NAMALWA (cell line): ENCODE measurements around the gene FXYD2.
"Not testable (repeated sequence)": the region's sequence is repeated elsewhere in the genome, so short reads cannot be mapped to it uniquely, and the experiment has no call there.

ENCODE experiments used
- DNase-seq: peaks from one replicate; pipeline ENCODE4 v3.0.0-alpha.2; 2015; ENCODE audit warnings: low spot score

FXYD2 gene

GRCh38 chr11:117824571-117825537, at the start of gene FXYD2:
Gene FXYD2 (minus strand): TSS chr11:117824744. CDS start chr11:117824678, 66 bp downstream.
- no peak for DNase-seq

DNA sequence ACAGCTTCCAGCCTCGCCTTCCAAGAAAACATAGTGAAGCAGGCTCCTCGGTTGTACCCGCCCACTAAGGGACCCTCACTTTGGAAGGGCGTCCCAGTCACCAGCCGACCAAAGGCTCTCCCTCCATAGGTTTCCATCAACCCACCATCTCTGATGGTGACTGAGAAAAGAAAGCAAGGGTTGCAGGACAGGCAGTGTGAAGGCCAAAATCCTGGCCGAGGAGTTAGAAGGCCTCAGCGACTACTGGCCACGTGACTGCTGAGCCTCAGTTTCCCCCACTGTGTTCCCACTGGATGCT, 49.2 kb upstream of the FXYD2 start:
- no peak for DNase-seq

GRCh38 chr11:117872975-117873827, 48.7 kb upstream of the FXYD2 start:
- DNase-seq, result no peak

DNA sequence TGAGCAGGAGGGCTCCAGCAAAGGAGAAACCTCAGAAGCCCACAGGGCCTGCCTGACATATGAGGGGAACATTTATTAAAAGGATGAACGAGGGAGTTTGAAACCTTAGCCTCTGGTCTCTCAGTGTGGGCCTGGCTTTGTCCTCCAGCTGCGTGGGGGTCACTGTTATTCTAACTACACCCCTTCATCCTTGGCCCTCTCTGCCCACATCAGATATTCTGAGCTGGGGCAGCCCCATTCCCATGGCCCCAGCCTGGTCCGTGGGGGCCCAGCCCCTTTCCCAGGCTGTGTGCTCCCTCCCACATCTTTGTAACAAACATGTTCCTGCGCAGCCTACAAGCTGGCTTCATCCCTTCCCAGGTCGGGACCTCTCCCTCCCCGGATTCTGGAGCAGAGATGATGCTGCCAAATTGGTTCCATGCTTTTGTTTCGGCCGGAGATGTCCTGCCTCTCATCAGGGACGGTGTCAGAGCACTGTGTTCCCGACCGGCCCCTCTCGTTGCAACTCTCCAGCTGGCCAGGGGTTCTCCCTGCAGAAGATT, 47.9 kb upstream of the FXYD2 start:
- no peak for DNase-seq

DNA sequence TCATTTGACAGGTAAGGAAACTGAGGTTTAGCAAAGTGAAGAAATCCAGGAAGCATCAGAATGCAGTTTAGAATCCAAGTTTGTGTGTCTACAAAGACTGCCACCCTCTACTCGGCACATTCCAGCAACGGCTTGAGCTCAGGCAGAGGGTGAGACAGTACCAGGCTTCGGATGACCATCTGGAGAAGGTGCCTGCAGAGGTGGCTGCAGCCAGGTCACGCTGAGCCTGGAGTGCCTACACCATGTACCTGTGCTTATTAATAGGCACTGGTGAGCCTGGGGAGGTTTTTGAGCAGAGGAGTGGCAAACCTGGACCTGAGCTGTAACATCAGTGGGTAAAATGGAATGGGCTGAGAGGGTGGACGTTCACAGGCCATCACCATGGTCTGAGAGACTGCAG, 47.2 kb upstream of the FXYD2 start:
- DNase-seq, result no peak

- DNase-seq, result no peak
These were observed 46.6 kb upstream of the FXYD2 start for GRCh38 chr11:117871160-117871559.

GRCh38 chr11:117870103-117870952, 45.8 kb upstream of the FXYD2 start:
- DNase-seq, result no peak

- no peak for DNase-seq
These were observed 45.1 kb upstream of the FXYD2 start for GRCh38 chr11:117869604-117870003.

- no peak for DNase-seq
These were observed 44.4 kb upstream of the FXYD2 start for GRCh38 chr11:117868815-117869561.

- DNase-seq, result no peak
These were observed 43.5 kb upstream of the FXYD2 start for GRCh38 chr11:117868088-117868487.

GRCh38 chr11:117866526-117866925, 42.0 kb upstream of the FXYD2 start:
- DNase-seq, result no peak

- not testable (repeated sequence) for DNase-seq
These were observed 41.0 kb upstream of the FXYD2 start for GRCh38 chr11:117865546-117865945.

DNA sequence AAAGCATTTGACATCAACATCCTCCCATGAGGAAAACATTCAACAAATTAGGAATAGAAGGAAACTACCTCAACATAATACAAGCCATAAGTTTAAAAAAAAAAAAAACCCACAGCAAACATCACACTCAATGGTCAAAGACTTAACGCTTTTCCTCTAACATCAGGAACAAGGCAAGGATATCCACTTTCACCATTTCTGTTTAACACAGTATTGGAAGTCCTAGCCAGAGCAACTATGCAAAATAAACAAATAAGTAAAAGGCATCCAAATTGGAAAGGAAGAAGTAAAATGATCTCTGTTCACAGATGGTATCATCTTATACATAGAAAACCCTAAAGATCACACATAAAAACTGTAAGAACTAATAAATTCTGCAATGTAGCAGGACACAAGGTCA, 38.8 kb upstream of the FXYD2 start:
- DNase-seq, result no peak

DNA sequence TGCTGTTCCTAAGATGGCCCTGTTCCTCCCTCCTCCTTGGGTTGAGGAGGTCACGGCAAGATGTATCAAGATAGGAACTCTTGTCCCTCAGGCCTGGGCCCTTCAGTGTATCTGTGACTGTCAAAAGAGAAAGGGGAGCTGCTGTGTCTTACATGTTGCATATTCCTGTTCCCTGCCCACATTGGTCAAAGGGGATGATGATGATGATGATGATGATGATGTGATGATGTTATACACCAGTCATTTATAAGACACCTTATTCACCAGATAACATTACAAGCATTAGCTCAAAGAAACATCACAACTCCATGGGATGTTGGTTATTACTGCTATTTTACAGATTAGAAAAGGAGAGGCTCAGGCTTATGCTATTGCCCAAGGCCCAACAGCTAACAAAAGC, 38.2 kb upstream of the FXYD2 start:
- no peak for DNase-seq

- DNase-seq, result no peak
These were observed 37.6 kb upstream of the FXYD2 start for GRCh38 chr11:117862019-117862725.

DNA sequence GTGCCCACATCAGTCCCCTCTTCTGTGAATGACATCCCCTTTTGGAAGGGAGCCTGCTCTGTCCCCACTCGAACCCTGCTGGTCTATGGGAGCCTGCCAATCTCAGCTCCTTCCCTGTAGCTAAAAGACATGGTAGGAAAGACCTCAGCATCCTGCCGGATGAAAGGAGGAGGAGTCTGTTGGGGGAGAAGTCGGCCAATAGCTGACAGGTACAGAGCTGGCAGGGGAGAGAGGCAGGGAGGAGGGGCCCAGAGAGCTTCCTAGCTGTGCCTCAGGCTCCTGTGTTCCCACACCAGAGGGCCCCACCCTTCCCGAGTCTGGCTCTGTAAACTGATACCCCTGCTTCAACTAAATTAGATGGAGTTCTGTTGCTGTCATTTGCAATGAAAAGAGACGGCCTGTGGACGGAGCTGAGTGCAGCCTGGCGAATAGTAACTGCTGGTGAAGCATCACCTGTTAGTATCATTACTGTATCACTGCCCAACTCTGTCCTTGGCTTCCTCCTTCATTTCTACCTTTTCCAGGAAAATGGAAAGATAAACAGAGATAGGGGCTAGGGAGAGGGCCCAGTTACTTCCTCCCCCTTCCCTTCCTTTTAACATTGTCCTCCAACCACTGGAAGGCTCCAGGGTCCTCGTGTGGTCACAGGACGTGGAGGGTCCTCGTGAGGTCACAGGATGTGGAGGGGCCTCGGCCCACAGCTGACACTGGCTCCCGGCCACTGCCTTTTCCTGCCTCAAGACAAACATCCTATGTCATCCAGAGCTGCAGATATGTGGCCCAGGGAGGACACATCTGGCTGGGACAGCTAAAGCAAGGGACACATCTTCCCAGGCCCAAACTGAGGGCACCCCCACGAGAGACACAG, 36.8 kb upstream of the FXYD2 start:
- DNase-seq, result no peak

DNA sequence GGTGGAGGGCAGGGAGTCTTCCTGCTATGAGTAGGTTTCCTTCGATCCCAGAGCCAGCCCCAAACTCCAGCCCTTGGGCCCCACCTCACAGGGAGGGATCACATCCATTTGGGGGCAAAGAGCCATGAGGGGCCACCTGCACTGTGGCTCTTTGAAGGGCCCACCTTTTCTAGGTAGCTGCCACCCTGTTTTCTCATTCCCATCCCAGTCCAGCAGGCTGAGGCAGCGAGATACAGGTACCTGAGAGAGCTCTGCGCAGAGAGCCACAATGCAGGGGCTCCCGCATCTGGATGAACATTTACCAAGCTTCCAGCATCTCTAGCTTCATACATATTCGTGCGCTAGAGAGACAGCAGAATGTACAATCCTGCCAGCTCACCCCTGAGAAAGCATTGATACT, 35.6 kb upstream of the FXYD2 start:
- DNase-seq, result no peak

GRCh38 chr11:117859488-117860112, 35.1 kb upstream of the FXYD2 start:
- DNase-seq, result no peak

- DNase-seq, result no peak
These were observed 34.5 kb upstream of the FXYD2 start for GRCh38 chr11:117859061-117859460.
